ENCODE measurements around the gene CTSE. TPM values are rescaled to one million over a fixed set of nuclear protein-coding genes. Genes with fewer than 3 reads are reported as not detected.
"Not testable (repeated sequence)": the region's sequence is repeated elsewhere in the genome, so short reads cannot be mapped to it uniquely, and the experiment has no call there.

Gene CTSE
- polyA plus RNA-seq, 1 donor (not counting 4 experiments of a cell fraction or from before 2014, with no cell fraction given) = 0.33 TPM

DNA sequence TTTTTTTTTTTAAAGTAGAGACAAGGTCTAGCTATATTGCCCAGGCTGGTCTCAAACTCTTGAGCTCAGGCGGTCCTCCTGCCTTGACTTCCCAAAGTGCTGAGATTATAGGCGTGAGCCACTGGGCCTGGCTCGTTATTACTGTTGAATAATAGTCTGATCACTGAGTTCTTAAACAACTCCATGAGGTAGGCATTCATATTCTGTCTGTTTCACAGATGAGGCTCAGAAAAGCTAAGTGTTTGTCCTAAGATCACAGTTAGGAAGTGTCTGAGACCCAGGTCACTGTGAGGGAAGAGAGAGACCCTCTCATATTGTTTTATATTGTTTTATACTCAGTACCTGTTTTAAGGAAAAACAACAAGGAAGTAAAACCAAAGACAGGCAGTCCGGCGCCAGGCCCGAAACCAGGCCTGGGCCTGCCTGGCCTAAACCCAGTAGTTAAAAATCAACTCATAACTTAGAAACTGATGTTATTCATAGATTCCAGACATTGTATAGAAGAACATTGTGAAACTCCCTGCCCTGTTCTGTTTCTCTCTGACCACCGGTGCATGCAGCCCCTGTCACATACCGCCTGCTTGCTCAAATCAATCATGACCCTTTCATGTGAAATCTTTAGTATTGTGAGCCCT is 28.7 kb upstream of the CTSE start:
- dilution Hi-C loops (cut with MboI; ENCODE audit: extremely low pct_ligation_motif_present, low sequenced_read_pairs); FAIRE-seq; H3K4me1 ChIP-seq (ENCODE audit: control insufficient read depth, extremely low read depth, insufficient read depth, low read length); H3K4me3 ChIP-seq (ENCODE audit: control insufficient read depth in 2 of 3, extremely low read depth in 1 of 3, insufficient read depth in 2 of 3, low read depth in 1 of 3, low read length in 3 of 3); H4K20me1 ChIP-seq (ENCODE audit: control insufficient read depth, extremely low read depth, insufficient read depth, low read length); H3K9me3 ChIP-seq (ENCODE audit: control insufficient read depth, low read depth, low read length); H3K79me2 ChIP-seq (ENCODE audit: control insufficient read depth, insufficient read depth, low read length); H3K27ac ChIP-seq (ENCODE audit: control insufficient read depth, insufficient read depth, low read length); H3K27me3 ChIP-seq (ENCODE audit: control insufficient read depth, extremely low read depth, insufficient read depth, low read length); H2AFZ ChIP-seq (ENCODE audit: control insufficient read depth, low read length); H3K4me2 ChIP-seq (ENCODE audit: control insufficient read depth, extremely low read depth, insufficient read depth, low read depth, low read length); H3K9me1 ChIP-seq (ENCODE audit: control insufficient read depth, extremely low read depth, insufficient read depth, low read length); H3K36me3 ChIP-seq (ENCODE audit: control insufficient read depth in 2 of 2, extremely low read depth in 1 of 2, insufficient read depth in 2 of 2, low read length in 2 of 2); H3K9ac ChIP-seq (ENCODE audit: control insufficient read depth, extremely low read depth, insufficient read depth, low read length); DNase-seq (ENCODE audit: low read depth, low spot score): not testable (repeated sequence)

DNA sequence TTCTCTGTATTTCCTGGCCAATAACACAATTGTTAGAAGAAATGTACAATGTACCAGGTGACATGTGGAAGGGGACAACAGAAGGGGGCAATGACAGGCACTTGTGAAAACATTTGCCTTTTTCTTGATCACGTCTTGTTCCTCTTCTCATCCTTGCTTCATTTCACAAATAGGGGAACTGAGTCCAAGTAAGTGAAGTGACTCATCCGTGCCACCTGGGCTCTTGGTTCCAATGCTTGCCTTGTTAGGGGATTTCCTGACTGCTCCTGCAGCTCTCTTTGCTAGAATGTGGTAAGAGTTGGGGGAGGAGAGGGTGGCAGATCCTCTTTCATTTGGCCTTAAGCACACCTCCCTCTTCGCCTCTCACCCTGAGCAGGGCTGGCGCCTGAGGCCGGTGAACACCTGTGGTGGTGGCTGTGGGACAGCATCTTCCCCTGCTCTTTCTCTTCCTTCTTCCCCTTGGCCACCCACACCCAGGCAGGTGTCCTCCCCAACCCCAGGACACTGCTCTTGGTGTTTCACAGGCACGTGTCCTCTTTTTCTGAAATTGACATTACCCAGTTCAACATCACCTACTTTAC is 27.1 kb upstream of the CTSE start:
- Histone ChIP-seq H3K27me3 (ENCODE audit: control insufficient read depth, extremely low read depth, insufficient read depth, low read length) (no peaks in the 10 kb centered on the region), H3K9me1 (ENCODE audit: control insufficient read depth, extremely low read depth, insufficient read depth, low read length) (no peaks in the 10 kb centered on the region), H4K20me1 (ENCODE audit: control insufficient read depth, extremely low read depth, insufficient read depth, low read length) (no peaks in the 10 kb centered on the region), H3K9ac (ENCODE audit: control insufficient read depth, extremely low read depth, insufficient read depth, low read length) (no peak overlapping the region), H3K9me3 (ENCODE audit: control insufficient read depth, low read depth, low read length) (no peaks in the 10 kb centered on the region), H3K79me2 (ENCODE audit: control insufficient read depth, insufficient read depth, low read length) (no peaks in the 10 kb centered on the region), H3K4me2 (ENCODE audit: control insufficient read depth, extremely low read depth, insufficient read depth, low read depth, low read length) (no peak overlapping the region), H3K4me1 (ENCODE audit: control insufficient read depth, extremely low read depth, insufficient read depth, low read length) (peaks cover 7% of the 10 kb centered on the region), H3K36me3 (ENCODE audit: control insufficient read depth in 2 of 2, extremely low read depth in 1 of 2, insufficient read depth in 2 of 2, low read length in 2 of 2) (no peaks in the 10 kb centered on the region), H3K4me3 (ENCODE audit: control insufficient read depth in 2 of 3, extremely low read depth in 1 of 3, insufficient read depth in 2 of 3, low read depth in 1 of 3, low read length in 3 of 3) (no peak overlapping the region), H3K27ac (ENCODE audit: control insufficient read depth, insufficient read depth, low read length) (no peak overlapping the region), H2AFZ (ENCODE audit: control insufficient read depth, low read length) (no peak overlapping the region)
- DNase-seq (ENCODE audit: low read depth, low spot score) = peak; percentile 30
- FAIRE-seq = no peak
- TF ChIP-seq, protein P1, sequence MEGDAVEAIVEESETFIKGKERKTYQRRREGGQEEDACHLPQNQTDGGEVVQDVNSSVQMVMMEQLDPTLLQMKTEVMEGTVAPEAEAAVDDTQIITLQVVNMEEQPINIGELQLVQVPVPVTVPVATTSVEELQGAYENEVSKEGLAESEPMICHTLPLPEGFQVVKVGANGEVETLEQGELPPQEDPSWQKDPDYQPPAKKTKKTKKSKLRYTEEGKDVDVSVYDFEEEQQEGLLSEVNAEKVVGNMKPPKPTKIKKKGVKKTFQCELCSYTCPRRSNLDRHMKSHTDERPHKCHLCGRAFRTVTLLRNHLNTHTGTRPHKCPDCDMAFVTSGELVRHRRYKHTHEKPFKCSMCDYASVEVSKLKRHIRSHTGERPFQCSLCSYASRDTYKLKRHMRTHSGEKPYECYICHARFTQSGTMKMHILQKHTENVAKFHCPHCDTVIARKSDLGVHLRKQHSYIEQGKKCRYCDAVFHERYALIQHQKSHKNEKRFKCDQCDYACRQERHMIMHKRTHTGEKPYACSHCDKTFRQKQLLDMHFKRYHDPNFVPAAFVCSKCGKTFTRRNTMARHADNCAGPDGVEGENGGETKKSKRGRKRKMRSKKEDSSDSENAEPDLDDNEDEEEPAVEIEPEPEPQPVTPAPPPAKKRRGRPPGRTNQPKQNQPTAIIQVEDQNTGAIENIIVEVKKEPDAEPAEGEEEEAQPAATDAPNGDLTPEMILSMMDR (optimal IDR thresholded peaks at IDR 0.05 in 1 of 3, IDR thresholded peaks at IDR 0.05 in 1 of 3, conservative IDR thresholded peaks at IDR 0.05 in 1 of 3; ENCODE audit: extremely low read depth in 1 of 3, insufficient read depth in 2 of 3, low read length in 3 of 3) = no peak
- no peak for TF ChIP-seq EZH2 (IDR thresholded peaks at IDR 0.05; ENCODE audit: low read length)
- dilution Hi-C loops (cut with MboI; ENCODE audit: extremely low pct_ligation_motif_present, low sequenced_read_pairs) = no loop called here
